Hippocampal formation (tissue), 2 donors: ENCODE results near the gene HYCC1.

Experiments
- DNase-seq, 2 donors: peaks; one replicate each; lab custom pipeline; 2025; lab: John Stamatoyannopoulos, UW

The HYCC1 gene

DNA sequence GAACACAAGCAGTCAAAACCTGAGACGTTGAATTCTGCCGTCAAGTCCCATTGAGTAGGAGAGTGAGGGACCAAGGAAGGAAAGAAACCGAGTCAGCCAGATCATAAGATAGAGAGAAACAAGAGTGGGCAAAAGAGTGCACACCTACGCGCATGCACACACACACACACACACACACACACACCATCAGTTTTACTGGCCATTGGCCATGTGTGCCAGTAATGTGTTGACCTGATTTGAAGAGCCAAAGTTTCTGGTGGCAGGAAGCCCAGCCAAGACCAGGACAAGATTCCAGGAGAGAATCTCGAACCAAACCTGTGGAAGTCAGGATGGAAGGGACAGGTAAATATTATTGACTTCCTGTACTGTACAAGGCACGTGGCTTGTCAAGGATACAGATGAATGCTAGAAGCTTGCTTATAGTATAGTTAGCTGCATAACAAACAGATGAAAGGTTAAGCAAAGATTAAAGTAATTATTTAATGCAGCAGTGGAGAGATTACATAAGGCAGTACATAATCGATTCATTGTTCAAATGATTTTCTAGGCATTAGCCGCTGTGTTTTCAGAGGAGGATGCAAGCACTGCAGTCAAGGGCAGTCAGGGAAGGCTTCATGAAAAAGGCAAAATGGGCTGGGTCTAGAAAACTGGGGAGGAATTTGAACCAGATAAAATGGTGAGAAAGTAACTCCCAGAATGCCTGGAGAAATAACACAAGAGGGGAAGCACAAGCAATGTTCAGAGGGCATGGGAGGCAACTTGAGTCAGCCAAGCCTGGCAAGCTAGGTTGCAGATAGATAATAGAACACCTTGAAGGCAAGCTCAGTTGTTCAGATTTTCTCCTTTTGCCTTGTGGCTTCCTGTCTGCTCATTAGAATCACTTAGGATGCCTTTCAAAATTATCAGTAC lies 2.7 kb upstream of the HYCC1 start:
- DNase-seq = no peak

DNA sequence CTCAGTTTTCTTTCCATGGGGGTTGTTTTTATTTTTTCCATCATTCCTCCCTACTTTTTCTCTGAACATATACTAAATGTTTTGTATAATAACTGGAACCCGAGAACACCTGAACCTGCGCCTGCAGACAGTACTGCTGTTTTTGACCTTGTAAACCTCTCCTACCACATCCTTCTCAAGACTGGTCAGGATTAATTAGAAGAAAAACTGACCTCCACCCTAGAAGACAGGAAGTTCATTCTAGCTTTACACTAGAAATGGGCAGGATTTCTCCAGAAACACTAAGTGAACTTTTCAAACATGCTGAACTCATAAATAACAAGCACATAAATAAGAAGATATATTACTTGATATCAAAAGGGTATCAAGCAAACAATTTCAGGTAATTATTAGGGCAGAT lies 751 bp upstream of the HYCC1 start:
- DNase-seq = no peak

DNA sequence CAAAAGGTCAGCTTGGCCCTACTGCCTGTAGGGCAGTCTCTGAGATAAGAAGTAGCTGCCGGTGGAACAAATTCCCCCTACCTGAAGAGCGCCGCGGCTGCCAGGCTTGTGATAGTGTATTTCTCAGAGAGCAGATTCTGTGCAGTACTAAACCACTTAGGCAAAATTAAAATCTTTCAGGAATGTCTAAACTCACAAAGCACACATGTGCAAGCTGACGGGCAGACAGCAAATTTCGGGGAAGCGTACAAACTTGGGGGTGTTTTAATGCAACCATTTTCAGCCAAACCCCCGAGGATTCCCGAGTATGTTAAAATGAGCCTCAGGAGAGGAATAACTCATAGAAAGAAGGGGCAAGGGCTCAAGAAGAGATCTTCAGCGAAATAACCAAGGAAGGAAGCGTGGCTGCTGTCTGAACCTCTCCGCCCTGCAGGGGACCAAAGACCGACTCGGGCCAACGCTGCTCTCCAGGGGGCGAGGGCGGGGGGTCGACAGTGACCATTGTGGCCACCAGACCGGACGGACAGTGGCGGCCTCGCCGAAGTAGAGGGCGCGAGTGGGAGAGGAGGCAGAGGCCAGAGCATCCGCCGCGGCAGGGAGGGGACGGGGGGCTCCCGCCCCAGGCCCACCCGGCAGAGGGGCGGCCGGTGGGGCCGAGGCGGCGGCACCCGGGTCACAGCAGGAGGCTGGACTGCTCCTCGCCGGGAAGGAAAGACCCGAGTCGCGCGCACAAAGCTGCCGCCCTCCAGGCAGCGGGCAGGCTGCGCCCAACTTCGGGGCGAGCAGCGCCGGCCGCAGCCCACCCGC lies 819 bp downstream of the HYCC1 start:
- DNase-seq = peak; percentile 33 to 36

- no peak for DNase-seq
These were observed 1.7 kb downstream of the HYCC1 start for GRCh38 chr7:23012186-23012585.

DNA sequence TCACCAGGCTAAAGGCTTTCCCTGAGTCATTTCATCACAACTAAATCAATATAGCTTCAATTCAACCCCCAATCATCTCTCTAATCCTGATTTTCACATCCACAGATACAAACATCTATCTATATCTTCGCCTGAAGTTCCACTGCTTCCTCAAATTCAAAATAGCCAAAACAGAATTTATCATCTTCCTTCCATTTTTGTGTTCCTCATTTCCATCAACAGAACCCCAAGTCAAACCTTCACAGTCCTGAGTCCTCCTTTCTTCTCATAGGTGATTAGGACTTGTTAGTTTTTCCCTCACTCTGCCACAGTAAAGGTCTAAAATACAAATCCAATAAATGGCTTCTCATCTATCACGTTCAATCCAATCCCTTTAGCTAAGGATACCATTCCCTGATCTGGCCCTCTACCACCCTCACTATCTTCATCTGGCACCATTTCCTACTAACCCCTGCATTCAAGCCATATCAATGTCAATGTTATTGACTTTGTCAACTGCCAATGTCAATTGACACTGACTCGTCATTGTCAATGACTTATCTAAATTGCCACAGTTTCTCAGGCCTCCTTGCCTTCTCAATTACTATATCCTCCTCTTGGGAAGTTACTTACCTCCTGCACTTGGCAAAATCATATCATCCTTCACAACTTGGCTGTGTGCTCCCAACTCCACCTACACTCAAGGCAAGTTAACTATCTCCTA lies 2.6 kb downstream of the HYCC1 start:
- DNase-seq = no peak

DNA sequence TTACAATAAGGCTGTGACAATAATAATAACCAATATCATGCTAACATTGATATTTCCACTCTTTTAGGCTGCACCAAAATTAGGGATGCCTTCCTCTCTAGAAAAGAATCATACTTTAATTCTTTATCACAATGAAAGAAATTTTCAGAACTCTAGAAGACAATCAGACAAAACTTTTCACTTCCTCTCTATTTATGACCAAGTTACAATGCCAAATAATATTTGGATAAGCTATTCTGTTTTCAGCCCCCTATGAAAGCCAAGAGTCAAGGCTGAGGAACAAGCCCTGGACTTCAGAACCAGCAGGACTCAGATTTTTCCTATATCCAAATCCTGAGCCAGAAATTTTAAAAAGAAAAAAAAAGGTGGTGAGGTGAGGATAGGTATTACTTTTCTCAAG lies 4.6 kb downstream of the HYCC1 start:
- no peak for DNase-seq

DNA sequence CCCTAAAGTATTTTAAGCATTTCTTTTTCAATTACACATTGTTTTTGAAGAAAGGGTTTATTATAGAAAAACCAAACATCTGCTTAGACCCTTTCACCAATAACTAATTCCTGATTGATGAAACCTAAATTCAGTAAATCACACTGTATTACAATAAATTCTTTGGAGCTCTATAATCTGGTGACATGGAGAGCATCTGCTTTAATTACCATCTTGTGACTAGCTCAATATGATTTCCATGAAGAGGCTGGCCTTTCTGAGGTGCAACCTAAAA lies 9.7 kb downstream of the HYCC1 start:
- no peak for DNase-seq

DNA sequence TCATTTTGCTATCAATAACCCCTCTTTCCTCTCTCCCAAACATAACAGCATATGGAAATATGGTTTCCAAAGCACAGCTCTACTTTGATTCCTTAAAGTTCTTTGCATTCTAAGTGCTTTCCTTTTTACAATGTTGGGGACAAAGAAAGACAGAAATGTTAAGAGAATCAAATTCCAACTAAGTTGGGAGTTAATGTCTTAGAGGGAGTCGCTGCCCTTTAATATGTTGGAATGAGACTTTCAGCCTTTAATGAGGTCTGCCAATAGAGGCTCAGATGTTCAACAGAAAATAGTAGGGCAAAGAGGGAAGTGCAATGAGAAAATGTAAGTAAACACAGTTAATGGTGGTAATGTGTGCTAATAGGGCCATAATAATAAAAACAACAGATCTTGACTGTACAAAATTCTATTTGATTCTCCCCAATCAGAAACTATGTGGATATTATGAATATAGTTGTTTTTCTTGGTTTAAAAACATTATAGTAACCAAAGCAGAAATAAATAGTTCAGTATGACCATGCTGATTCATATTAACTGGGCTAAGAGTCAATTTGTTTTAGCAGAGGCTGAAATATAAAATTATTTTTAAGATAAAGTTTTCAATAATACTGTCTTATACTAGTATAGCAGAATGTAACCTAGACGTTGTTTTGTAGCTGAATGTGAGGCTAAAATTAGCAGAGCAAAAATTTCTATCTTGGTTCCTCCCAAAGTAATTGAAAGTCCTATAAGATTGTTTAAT lies 10.3 kb downstream of the HYCC1 start:
- DNase-seq = no peak

DNA sequence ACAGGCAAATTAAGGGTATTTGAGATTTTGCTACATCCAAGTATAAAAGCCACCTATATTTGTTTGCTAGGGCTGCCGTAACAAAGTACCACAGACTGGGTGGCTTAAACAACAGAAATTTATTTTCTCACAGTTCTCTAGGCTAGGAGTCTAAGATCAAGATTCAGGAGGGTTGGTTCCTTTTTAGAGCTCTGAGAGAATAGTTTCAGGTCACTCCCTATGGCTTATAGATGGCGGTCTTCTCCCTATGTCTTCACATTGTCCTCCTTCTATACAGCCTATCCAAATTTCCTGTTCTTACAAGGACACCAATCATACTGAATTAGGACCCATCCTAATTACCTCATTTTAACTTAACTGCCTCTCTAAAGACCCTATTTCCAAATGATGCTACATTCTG lies 11.2 kb downstream of the HYCC1 start:
- no peak for DNase-seq

DNA sequence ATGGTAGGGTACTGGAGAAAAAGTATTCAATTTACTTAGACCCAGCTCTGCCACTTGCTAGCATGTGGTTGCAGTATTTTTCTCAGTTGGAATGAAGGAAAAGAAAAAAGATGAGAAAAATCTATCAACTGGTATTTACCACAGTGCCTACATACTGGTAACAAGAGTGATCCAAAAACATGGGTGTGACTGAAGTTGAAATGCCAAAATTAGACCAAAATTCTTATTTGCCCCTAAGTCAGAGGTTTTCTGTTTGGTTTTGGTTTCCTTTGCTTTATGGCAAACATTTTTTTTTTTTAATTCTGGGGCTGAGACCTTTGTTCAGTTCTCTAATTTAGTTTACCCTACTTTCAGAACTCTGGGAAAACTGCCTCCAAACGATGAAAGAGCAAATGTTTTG lies 12.3 kb downstream of the HYCC1 start:
- DNase-seq = no peak

GRCh38 chr7:23000597-23001360 lies 13.2 kb downstream of the HYCC1 start:
- DNase-seq = no peak

- DNase-seq = no peak
These were observed 15.4 kb downstream of the HYCC1 start for GRCh38 chr7:22998519-22998896.

DNA sequence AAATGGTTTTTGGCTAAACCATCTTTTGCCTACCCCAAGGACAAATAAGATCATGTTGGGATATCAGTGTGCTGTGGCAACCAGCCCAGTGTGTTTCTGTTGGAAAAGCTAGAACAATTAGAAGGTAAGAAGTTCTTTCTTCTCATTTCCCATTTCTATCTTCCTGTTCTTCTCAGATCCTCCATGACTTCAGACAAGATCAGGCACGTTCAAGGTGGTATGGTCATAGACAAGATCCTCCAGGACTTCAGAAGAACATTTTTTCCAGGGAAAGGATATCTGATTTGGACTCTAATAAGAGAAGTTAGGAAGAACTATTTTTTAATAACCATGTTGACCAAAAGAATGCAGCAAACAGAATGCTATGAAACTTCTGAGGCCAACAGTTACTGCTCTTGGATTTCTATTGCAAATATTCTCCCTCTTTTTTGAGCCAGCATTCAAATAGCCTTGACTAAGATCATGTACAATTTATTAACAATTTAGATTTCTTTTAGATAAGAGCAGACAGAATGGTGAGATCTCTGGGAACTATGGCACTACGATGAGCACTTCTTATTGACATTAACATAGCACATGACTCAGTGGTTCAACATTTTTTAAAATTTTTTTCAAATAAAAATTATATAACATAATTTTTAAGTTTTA lies 15.9 kb downstream of the HYCC1 start:
- DNase-seq = no peak

DNA sequence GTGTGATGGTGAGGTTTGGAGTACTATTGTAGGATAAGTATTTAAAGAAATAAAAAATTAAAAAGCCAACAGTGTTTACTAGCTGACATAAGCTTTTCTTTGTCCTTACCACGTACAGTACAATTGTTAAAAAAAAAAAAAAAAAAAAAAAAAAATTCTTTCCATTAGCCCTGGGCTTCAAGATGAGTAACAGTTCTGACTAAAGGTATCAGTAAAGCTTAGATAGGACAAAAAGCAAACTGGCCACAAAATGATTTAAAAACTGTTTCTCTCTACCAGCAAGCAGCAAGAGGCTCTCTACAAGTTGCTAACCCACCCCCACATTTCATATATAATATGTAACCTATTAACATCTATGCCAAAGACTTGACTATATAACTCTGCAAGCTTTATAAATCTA lies 17.5 kb downstream of the HYCC1 start:
- no peak for DNase-seq

DNA sequence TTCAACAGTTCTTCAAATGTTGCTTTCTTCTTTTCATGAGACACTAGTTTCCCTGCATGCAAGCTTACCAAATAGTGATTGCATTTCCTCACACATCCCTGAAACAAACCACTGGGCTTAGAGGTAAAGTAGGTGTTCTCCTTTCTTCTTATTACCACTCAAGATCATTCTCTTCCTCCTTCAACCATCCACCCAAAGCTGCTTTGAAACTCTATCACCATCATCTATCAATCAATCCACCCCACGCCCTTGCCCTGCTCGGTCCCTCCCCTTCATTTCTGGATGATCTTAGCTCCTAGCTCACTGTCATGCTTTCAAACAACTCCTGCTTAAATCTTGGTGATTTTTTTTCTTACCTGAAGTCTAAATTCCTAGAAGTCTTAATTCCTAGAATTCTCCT lies 18.9 kb downstream of the HYCC1 start:
- no peak for DNase-seq

GRCh38 chr7:22992874-22993840 lies 20.8 kb downstream of the HYCC1 start:
- no peak for DNase-seq

DNA sequence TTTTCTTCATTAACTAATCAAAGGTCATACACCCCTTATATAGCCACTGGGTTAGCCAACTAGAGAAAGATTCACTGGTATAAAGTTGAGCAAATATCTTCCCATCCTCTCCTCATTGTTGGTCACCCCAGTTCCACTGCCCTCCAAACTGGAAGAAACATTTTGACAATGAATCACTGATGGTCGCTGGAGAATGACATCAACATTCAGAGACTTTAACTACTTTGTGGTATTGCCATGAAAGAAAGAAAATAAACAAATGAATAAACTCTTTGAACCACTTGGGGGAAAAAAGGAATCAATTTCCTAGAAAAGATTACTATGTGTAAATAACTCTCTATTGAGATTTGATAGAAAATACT lies 23.4 kb downstream of the HYCC1 start:
- DNase-seq = no peak

DNA sequence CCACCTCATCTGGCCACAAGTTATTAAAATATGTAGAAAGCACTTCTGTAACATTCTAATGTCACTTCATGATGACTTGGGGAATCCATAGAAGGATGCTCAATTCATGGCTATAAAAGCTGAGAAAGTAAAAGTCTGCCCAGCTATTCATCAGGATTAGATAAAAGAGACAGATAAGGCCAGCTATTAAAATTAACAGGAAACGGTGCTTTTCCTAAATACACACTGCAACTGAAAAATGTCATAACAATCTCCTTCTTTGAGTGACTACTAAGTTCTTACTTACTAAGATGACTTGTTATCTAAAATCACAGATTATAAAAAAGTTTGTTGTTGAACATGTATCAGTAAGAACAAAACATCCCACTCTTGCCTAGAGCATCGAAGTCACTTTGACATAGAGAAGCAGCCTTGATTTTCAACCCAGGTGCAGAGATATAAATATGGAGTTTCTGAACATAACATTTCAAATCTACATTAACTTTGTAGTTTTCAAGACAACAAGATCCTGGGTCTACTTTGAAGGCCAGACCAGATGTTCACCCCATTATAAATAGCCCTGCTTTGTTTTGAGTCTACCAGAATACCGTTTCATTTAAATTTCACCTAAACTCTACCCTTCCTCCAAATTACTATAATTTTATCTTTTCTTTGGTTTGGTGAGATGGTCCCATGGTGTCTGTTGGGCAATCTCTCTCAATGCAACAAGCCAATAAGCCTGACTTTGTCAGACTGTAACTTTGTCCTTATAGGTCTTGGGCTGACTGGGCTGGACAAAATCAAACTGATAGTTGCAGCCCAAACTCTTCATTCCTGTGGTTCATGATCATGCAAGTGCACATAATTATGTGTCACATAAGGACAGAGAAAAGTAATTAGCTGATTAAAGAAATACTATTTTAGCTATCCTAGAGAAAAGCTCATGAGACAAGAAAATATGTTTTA lies 24.0 kb downstream of the HYCC1 start:
- DNase-seq = no peak

- DNase-seq = no peak
These were observed 28.5 kb downstream of the HYCC1 start for GRCh38 chr7:22985436-22985835.
